Measurements from ENCODE around the gene CD47. TPM values are rescaled to one million over a fixed set of nuclear protein-coding genes. Genes with fewer than 3 reads are reported as not detected.

The CD47 gene
- total RNA-seq, 1 experiment from 2014 or later, result 16.3 TPM

GRCh38 chr3:108096532-108097321 lies 5.9 kb upstream of the CD47 start:
- Mint-ChIP-seq H3K4me1 (peaks cover 8% of the 10 kb centered on the region; the same call in 1 of the 2 replicates), H3K4me3 (no peak overlapping the region), H3K27me3 (ENCODE audit: low read depth) (peaks cover 20% of the 10 kb centered on the region), H3K27ac (no peak overlapping the region), H3K36me3 (no peaks in the 10 kb centered on the region), H3K9me3 (no peaks in the 10 kb centered on the region; the same call in 1 of the 2 replicates)
- DNase-seq (ENCODE audit: low spot score), result no peak
- TF ChIP-seq GTF2I (CRISPR knock-in tag; conservative IDR thresholded peaks at IDR 0.05) (no peak), ZNF671 (CRISPR knock-in tag; IDR thresholded peaks at IDR 0.05) (no peak), MXD4 (CRISPR knock-in tag; IDR thresholded peaks at IDR 0.05; ENCODE audit: borderline replicate concordance) (no peak), SP1 (CRISPR knock-in tag; conservative IDR thresholded peaks at IDR 0.05) (no peak), FOXK1 (CRISPR knock-in tag; IDR thresholded peaks at IDR 0.05) (no peak), ZNF232 (CRISPR knock-in tag; IDR thresholded peaks at IDR 0.05) (no peak), ARID4B (CRISPR knock-in tag; IDR thresholded peaks at IDR 0.05; ENCODE audit: borderline replicate concordance) (no peak), TEAD1 (CRISPR knock-in tag; IDR thresholded peaks at IDR 0.05) (no peak), NR1H2 (CRISPR knock-in tag; IDR thresholded peaks at IDR 0.05) (no peak), ELF4 (CRISPR knock-in tag; IDR thresholded peaks at IDR 0.05; ENCODE audit: low read depth) (no peak), ESRRA (CRISPR knock-in tag; IDR thresholded peaks at IDR 0.05; ENCODE audit: borderline replicate concordance) (no peak), NFE2L1 (CRISPR knock-in tag; IDR thresholded peaks at IDR 0.05) (no peak)
- TF ChIP-seq, protein P1, sequence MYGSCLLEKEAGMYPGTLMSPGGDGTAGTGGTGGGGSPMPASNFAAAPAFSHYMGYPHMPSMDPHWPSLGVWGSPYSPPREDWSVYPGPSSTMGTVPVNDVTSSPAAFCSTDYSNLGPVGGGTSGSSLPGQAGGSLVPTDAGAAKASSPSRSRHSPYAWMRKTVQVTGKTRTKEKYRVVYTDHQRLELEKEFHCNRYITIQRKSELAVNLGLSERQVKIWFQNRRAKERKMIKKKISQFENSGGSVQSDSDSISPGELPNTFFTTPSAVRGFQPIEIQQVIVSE (CRISPR knock-in tag; IDR thresholded peaks at IDR 0.05; ENCODE audit: borderline replicate concordance), result no peak
- TF ChIP-seq, protein P2, sequence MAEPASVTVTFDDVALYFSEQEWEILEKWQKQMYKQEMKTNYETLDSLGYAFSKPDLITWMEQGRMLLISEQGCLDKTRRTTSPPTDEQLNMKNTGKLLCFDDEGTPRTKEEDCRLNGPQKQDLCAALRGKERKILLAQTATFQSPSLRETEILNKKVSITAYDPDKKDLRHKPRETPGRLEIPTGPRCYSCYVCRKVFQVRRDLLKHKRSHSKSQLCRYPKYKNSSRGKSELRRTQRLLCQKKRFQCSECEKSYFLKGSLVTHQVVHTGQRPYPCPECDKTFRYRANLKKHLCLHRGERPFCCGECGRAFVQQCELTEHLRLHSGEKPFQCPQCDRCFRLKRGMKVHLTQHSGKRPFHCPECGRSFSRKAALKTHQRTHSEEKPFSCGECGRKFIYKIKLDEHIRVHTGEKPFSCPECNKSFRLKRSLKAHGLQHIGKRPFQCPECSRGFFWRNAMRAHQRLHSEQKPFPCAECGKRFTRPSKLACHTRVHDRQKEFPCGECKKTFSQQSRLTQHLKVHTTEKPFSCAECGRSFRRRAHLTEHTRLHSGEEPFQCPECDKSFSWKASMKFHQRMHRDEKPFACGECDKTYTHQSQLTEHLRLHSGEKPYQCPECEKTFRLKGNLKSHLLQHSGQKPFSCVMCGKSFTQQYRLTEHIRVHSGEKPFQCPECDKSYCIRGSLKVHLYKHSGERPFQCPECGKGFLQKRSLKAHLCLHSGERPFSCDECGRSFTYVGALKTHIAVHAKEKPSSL (CRISPR knock-in tag; conservative IDR thresholded peaks at IDR 0.05), result no peak
- TF ChIP-seq, protein P3, sequence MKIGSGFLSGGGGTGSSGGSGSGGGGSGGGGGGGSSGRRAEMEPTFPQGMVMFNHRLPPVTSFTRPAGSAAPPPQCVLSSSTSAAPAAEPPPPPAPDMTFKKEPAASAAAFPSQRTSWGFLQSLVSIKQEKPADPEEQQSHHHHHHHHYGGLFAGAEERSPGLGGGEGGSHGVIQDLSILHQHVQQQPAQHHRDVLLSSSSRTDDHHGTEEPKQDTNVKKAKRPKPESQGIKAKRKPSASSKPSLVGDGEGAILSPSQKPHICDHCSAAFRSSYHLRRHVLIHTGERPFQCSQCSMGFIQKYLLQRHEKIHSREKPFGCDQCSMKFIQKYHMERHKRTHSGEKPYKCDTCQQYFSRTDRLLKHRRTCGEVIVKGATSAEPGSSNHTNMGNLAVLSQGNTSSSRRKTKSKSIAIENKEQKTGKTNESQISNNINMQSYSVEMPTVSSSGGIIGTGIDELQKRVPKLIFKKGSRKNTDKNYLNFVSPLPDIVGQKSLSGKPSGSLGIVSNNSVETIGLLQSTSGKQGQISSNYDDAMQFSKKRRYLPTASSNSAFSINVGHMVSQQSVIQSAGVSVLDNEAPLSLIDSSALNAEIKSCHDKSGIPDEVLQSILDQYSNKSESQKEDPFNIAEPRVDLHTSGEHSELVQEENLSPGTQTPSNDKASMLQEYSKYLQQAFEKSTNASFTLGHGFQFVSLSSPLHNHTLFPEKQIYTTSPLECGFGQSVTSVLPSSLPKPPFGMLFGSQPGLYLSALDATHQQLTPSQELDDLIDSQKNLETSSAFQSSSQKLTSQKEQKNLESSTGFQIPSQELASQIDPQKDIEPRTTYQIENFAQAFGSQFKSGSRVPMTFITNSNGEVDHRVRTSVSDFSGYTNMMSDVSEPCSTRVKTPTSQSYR (CRISPR knock-in tag; IDR thresholded peaks at IDR 0.05), result no peak
- ATAC-seq, result no peak
- POLR2A ChIA-PET, result no interaction called here
- CTCF ChIA-PET, result interaction anchor here (1.2 kb wide), 1 partner anchor 381 kb away, joined by 3 read pairs; no protein-coding TSS in a partner anchor
